GM23338 (cell line): ENCODE results near the gene ASCL1.

ENCODE experiments used
- CREB1 ChIP-seq: fragments of 250-450 bp; sonication (Bioruptor Pico); IDR thresholded peaks from 2 replicates; pipeline ENCODE4 v1.5.0; 2020; ENCODE audit warnings: low read depth, mild to moderate bottlenecking, moderate library complexity
- EZH2 ChIP-seq: fragments of 200-600 bp; sonication (generic); IDR thresholded peaks from one replicate; pipeline ENCODE4 v1.8.0; 2017; ENCODE audit warnings: antibody characterized with exemption, mild to moderate bottlenecking, low read depth; ENCODE audit not compliant: unreplicated experiment
- EZH2phosphoT487 ChIP-seq: fragments of 200-600 bp; sonication (generic); IDR thresholded peaks from one replicate; pipeline ENCODE4 v1.8.1; 2018; ENCODE audit warnings: antibody characterized with exemption; ENCODE audit not compliant: unreplicated experiment
- POLR2AphosphoS5 ChIP-seq: IDR thresholded peaks from 2 replicates; pipeline ENCODE4 v1.6.1; 2016; ENCODE audit warnings: antibody characterized with exemption, low read depth
- ZNF331 ChIP-seq: fragments of 250-450 bp; sonication (Bioruptor Pico); IDR thresholded peaks from 2 replicates; pipeline ENCODE4 v1.5.0; 2020; ENCODE audit warnings: low read depth, mild to moderate bottlenecking, moderate library complexity
- TF ChIP-seq, protein P1 (sequence below): IDR thresholded peaks from one replicate; pipeline ENCODE4 v1.6.1; 2018; ENCODE audit warnings: antibody characterized with exemption; ENCODE audit not compliant: unreplicated experiment
- TF ChIP-seq, protein P2 (sequence below), 2 experiments: fragments of 200-600 bp in 1 of 2; sonication (generic) in 1 of 2; conservative IDR thresholded peaks; 2 replicates each; pipeline versions ENCODE4 v1.5.1 to v1.6.1; 2016 to 2017; ENCODE audit warnings: antibody characterized with exemption in 2 of 2, low read depth in 2 of 2, mild to moderate bottlenecking in 2 of 2, moderate library complexity in 1 of 2
- TF ChIP-seq, protein P3 (sequence below): IDR thresholded peaks from 2 replicates; pipeline ENCODE4 v1.6.1; 2016; ENCODE audit warnings: antibody characterized with exemption

DNA sequence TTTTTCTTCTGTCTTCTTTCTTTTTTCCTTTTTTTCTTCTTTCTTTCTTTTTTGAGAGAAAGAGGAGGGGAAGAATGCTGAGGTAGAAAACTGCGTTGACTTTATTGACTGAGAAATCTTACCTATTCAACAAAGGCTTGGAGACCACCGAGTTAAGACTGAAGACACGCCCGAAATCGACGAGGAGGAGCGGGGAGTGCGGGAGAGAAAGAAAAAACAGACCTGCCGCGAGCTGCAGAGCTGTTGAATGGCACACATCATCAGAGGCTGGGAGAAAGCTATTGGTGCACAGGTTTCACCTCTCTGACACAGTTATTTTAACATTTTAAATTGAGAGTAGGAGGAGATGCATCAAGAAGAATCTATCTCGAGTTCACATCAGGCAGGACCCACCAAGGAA lies 5.1 kb downstream of the ASCL1 start:
- TF ChIP-seq, protein P1, sequence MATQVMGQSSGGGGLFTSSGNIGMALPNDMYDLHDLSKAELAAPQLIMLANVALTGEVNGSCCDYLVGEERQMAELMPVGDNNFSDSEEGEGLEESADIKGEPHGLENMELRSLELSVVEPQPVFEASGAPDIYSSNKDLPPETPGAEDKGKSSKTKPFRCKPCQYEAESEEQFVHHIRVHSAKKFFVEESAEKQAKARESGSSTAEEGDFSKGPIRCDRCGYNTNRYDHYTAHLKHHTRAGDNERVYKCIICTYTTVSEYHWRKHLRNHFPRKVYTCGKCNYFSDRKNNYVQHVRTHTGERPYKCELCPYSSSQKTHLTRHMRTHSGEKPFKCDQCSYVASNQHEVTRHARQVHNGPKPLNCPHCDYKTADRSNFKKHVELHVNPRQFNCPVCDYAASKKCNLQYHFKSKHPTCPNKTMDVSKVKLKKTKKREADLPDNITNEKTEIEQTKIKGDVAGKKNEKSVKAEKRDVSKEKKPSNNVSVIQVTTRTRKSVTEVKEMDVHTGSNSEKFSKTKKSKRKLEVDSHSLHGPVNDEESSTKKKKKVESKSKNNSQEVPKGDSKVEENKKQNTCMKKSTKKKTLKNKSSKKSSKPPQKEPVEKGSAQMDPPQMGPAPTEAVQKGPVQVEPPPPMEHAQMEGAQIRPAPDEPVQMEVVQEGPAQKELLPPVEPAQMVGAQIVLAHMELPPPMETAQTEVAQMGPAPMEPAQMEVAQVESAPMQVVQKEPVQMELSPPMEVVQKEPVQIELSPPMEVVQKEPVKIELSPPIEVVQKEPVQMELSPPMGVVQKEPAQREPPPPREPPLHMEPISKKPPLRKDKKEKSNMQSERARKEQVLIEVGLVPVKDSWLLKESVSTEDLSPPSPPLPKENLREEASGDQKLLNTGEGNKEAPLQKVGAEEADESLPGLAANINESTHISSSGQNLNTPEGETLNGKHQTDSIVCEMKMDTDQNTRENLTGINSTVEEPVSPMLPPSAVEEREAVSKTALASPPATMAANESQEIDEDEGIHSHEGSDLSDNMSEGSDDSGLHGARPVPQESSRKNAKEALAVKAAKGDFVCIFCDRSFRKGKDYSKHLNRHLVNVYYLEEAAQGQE: no peak
- TF ChIP-seq, protein P2, sequence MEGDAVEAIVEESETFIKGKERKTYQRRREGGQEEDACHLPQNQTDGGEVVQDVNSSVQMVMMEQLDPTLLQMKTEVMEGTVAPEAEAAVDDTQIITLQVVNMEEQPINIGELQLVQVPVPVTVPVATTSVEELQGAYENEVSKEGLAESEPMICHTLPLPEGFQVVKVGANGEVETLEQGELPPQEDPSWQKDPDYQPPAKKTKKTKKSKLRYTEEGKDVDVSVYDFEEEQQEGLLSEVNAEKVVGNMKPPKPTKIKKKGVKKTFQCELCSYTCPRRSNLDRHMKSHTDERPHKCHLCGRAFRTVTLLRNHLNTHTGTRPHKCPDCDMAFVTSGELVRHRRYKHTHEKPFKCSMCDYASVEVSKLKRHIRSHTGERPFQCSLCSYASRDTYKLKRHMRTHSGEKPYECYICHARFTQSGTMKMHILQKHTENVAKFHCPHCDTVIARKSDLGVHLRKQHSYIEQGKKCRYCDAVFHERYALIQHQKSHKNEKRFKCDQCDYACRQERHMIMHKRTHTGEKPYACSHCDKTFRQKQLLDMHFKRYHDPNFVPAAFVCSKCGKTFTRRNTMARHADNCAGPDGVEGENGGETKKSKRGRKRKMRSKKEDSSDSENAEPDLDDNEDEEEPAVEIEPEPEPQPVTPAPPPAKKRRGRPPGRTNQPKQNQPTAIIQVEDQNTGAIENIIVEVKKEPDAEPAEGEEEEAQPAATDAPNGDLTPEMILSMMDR (conservative IDR thresholded peaks at IDR 0.05; ENCODE audit: low read depth in 2 of 2): no peak
- TF ChIP-seq POLR2AphosphoS5 (no peak), EZH2phosphoT487 (no peak), EZH2 (peak; percentile 60), CREB1 (no peak), ZNF331 (no peak)
- TF ChIP-seq, protein P3, sequence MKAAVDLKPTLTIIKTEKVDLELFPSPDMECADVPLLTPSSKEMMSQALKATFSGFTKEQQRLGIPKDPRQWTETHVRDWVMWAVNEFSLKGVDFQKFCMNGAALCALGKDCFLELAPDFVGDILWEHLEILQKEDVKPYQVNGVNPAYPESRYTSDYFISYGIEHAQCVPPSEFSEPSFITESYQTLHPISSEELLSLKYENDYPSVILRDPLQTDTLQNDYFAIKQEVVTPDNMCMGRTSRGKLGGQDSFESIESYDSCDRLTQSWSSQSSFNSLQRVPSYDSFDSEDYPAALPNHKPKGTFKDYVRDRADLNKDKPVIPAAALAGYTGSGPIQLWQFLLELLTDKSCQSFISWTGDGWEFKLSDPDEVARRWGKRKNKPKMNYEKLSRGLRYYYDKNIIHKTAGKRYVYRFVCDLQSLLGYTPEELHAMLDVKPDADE: no peak
